HG03066 (cell line): ENCODE data around the gene APBA2.
"Not testable (repeated sequence)": the region's sequence is repeated elsewhere in the genome, so short reads cannot be mapped to it uniquely, and the experiment has no call there.

Experiments
- ATAC-seq: cut with Tn5 transposase; IDR thresholded peaks from one replicate; pipeline ENCODE4 v1.9.1; 2021; ENCODE audit warnings: low read depth; ENCODE audit not compliant: unreplicated experiment

Gene APBA2

GRCh38 chr15:28994831-28995596 lies 109.2 kb downstream of the APBA2 start:
- no peak for ATAC-seq

GRCh38 chr15:28995705-28996104 lies 109.9 kb downstream of the APBA2 start:
- ATAC-seq, result no peak

GRCh38 chr15:28996289-28996688 lies 110.5 kb downstream of the APBA2 start:
- no peak for ATAC-seq

GRCh38 chr15:28996953-28997352 lies 111.2 kb downstream of the APBA2 start:
- ATAC-seq, result no peak

- ATAC-seq, result no peak
Observed at GRCh38 chr15:28997791-28998190, 112.0 kb downstream of the APBA2 start.

- ATAC-seq, result no peak
Observed at GRCh38 chr15:28998511-28998910, 112.7 kb downstream of the APBA2 start.

- ATAC-seq, result no peak
Observed at GRCh38 chr15:29003191-29003839, 117.5 kb downstream of the APBA2 start.

- no peak for ATAC-seq
Observed at GRCh38 chr15:29003840-29004233, 118.1 kb downstream of the APBA2 start.

GRCh38 chr15:29005931-29006330 lies 120.2 kb downstream of the APBA2 start:
- no peak for ATAC-seq

GRCh38 chr15:29008846-29009245 lies 123.1 kb downstream of the APBA2 start:
- no peak for ATAC-seq

GRCh38 chr15:29012097-29012496 lies 126.3 kb downstream of the APBA2 start:
- no peak for ATAC-seq

GRCh38 chr15:29014493-29014892 lies 128.7 kb downstream of the APBA2 start:
- no peak for ATAC-seq

GRCh38 chr15:29016518-29016917 lies 130.7 kb downstream of the APBA2 start:
- no peak for ATAC-seq

GRCh38 chr15:29018120-29018805 lies 132.5 kb downstream of the APBA2 start:
- no peak for ATAC-seq

- ATAC-seq, result no peak
Observed at GRCh38 chr15:29018995-29019976, 133.5 kb downstream of the APBA2 start.

- ATAC-seq, result no peak
Observed at GRCh38 chr15:29021857-29022256, 136.1 kb downstream of the APBA2 start.

- ATAC-seq, result no peak
Observed at GRCh38 chr15:29024662-29025061, 138.9 kb downstream of the APBA2 start.

GRCh38 chr15:29025411-29025810 lies 139.6 kb downstream of the APBA2 start:
- not testable (repeated sequence) for ATAC-seq

GRCh38 chr15:29028158-29028557 lies 142.4 kb downstream of the APBA2 start:
- not testable (repeated sequence) for ATAC-seq

GRCh38 chr15:29029651-29030195 lies 143.9 kb downstream of the APBA2 start:
- ATAC-seq, result no peak
